Heart left ventricle (tissue), 13 donors: ENCODE measurements around the gene RNU5D-1.

Source experiments
- CTCF ChIP-seq, 12 donors: fragments of 200-600 bp; sonication (generic) in 4 of 12; IDR thresholded peaks; one replicate each; pipeline versions ENCODE4 v1.5.0 to v1.8.0; 2018 to 2022; ENCODE audit warnings: antibody characterized with exemption in 12 of 12, mild to moderate bottlenecking in 5 of 12
- POLR2A ChIP-seq, 2 donors: fragments of 450-650 bp; IDR thresholded peaks; one replicate each; pipeline ENCODE4 v1.6.1; 2017; ENCODE audit warnings: antibody characterized with exemption in 2 of 2, mild to moderate bottlenecking in 2 of 2, moderate library complexity in 2 of 2
- donor health status: ischemic (EF 13 %, LVEDD 7.1; RV severe dilation, severe dysfunction).
- donor health status: DM: no; HTN: yes; CAD: no.
- donor health status: DM: no; HTN: no; CAD: no.
- donor health status: ischemic (EF 25% LVEDD 6.9; RV normal size, moderate dysfunction).
- donor health status: ischemic (EF 25% LVEDD 5.7; RV mildly dilated, moderate dysfunction).
- donor health status: ischemic (EF 35%, LVEDD 5.7; RV mildly dilated, moderate dysfunction).
- donor health status: nonischemic (EF 11% LVEDD 7.7; RV severe dilation, severe dysfunction).
- donor health status: DM: yes; HTN: yes; CAD: no.
- donor health status: PGD.
- donor health status: ischemic (EF 29% LVEDD 5.4; RV normal size, mild dysfunction).
- donor health status: nonischemic (EF 23%, LVEDD 6.1; RV moderate dilation, normal function).

GRCh38 chr1:44714944-44715571 is 15.9 kb downstream of the RNU5D-1 start:
- TF ChIP-seq CTCF (IDR thresholded peaks at IDR 0.05) (peak; percentile 84 to 95 (median 90)), POLR2A (IDR thresholded peaks at IDR 0.05) (no peak)
